Spleen (tissue), 11 donors: ENCODE data around the gene ZNF618. TPM values are rescaled to one million over a fixed set of nuclear protein-coding genes. Genes with fewer than 3 reads are reported as not detected.

Experiments used
- DNase-seq: peaks from one replicate; pipeline ENCODE4 v3.0.0-alpha.2; 2020
- H3K27ac ChIP-seq, 8 donors: fragments of 200-600 bp; sonication (generic) in 7 of 8; 1 replicate in 4 of 8; 2 replicates in 4 of 8; pipeline versions ENCODE4 v1.5.0 to v1.8.0; 2016 to 2021; ENCODE audit warnings: inconsistent platforms in 4 of 8, mild to moderate bottlenecking in 4 of 8, moderate library complexity in 1 of 8
- H3K27me3 ChIP-seq, 7 donors: fragments of 200-600 bp; sonication (generic) in 6 of 7; replicated peaks in 1 of 7; 1 replicate in 4 of 7; 2 replicates in 3 of 7; pipeline versions ENCODE4 v1.5.0 to v1.8.0; 2016 to 2021; ENCODE audit warnings: inconsistent platforms in 3 of 7, mild to moderate bottlenecking in 1 of 7
- H3K36me3 ChIP-seq, 6 donors: fragments of 200-600 bp; sonication (generic) in 5 of 6; 1 replicate in 4 of 6; 2 replicates in 2 of 6; pipeline versions ENCODE4 v1.5.0 to v1.8.0; 2016 to 2021; ENCODE audit warnings: inconsistent platforms in 2 of 6
- H3K4me1 ChIP-seq, 6 donors: fragments of 200-600 bp; sonication (generic) in 5 of 6; 1 replicate in 3 of 6; 2 replicates in 3 of 6; pipeline versions ENCODE4 v1.5.0 to v1.8.0; 2016 to 2021; ENCODE audit warnings: inconsistent platforms in 3 of 6
- H3K4me3 ChIP-seq, 8 donors: fragments of 200-600 bp; sonication (generic) in 7 of 8; 1 replicate in 4 of 8; 2 replicates in 4 of 8; pipeline versions ENCODE4 v1.5.0 to v1.8.0; 2016 to 2021; ENCODE audit warnings: inconsistent platforms in 4 of 8, mild to moderate bottlenecking in 4 of 8, moderate library complexity in 2 of 8
- H3K9me3 ChIP-seq, 8 donors: fragments of 200-600 bp; sonication (generic) in 7 of 8; 1 replicate in 4 of 8; 2 replicates in 4 of 8; pipeline versions ENCODE4 v1.5.0 to v1.8.0; 2016 to 2021; ENCODE audit warnings: inconsistent platforms in 4 of 8
- CTCF ChIP-seq, 11 experiments: fragments of 200-600 bp in 7 of 11; fragments of 450-650 bp in 4 of 11; sonication (generic) in 4 of 11; IDR thresholded peaks in 8 of 11; conservative IDR thresholded peaks in 3 of 11; 1 replicate in 7 of 11; 2 replicates in 4 of 11; pipeline versions ENCODE4 v1.4.0 to v1.8.0; 2016 to 2021; ENCODE audit warnings: antibody characterized with exemption in 11 of 11, inconsistent platforms in 4 of 11, mild to moderate bottlenecking in 1 of 11
- POLR2A ChIP-seq, 3 donors: fragments of 450-650 bp; IDR thresholded peaks; one replicate each; pipeline ENCODE4 v1.5.1; 2017; ENCODE audit warnings: antibody characterized with exemption in 3 of 3, mild to moderate bottlenecking in 1 of 3
- POLR2AphosphoS5 ChIP-seq, 3 donors: sonication (generic); formaldehyde crosslinking; IDR thresholded peaks; one replicate each; pipeline ENCODE4 v1.5.1; 2017; ENCODE audit warnings: antibody characterized with exemption in 3 of 3
- WGBS, 5 donors: extraction: QIAGEN DNeasy Blood & Tissue Kit in 3 of 5; methylation state at CpG; one replicate each; pipeline versions ENCODE4 v1.1.5 to v1.1.7; 2013 to 2018; 5-methylcytosine and 5-hydroxymethylcytosine counted together
- intact Hi-C: fragments of 100-400 bp; cut with DNase I; formaldehyde crosslinking; loops from one replicate; pipeline ENCODE4 v1.15.0; 2023; ENCODE audit warnings: low total_unique reads
- polyA plus RNA-seq, 3 donors: library from polyadenylated mRNA; stranded (reverse); fragments of 200-250 nt; gene quantifications; one replicate each; pipeline ENCODE4 v1.2.1, GENCODE V29; 2013
- total RNA-seq, 7 donors: library from RNA; depleted of rRNA in 3 of 7; stranded (reverse); fragments of >200 nt in 3 of 7; fragmentation: NEBNext Ultra II Directional in 4 of 7; extraction: Animal tissue kit (Norgen Biotek cat#: 25700) in 4 of 7; gene quantifications; one replicate each; pipeline versions ENCODE4 v1.1.0 to v1.2.1, GENCODE V29; 2016 to 2021
- donor health status: healthy with polysubstance abuse.
- donor health status: DM: no; HTN: no; CAD: no; lungs with moderate emphysema.
- donor health status: DM: no; HTN: no; CAD: no.
- donor health status: Bipolar disorder and iron deficiency.
- donor health status: healthy.
- donor health status: DM: no; HTN: no; CAD: no.
- donor health status: DM: yes; HTN: yes; CAD: no.

Gene ZNF618
- total and polyA plus RNA-seq, 10 donors = 0.58 to 14.8 (median 8.4) TPM

- intact Hi-C loops = no loop called here
- Histone ChIP-seq H3K36me3 (peaks cover 0 to 1% (median 0%) of the 10 kb centered on the region in 6 donors), H3K4me3 (no peak overlapping the region), H3K9me3 (peaks cover 0 to 10% (median 8%) of the 10 kb centered on the region in 8 donors), H3K27ac (no peak overlapping the region), H3K27me3 (no peaks in the 10 kb centered on the region), H3K4me1 (peaks cover 0 to 18% (median 5%) of the 10 kb centered on the region in 6 donors)
- no peak for DNase-seq
- WGBS, 5 donors = 58 to 76% (median 74%) methylated on average over 3 of the region's 3 CpGs
- TF ChIP-seq POLR2AphosphoS5 (IDR thresholded peaks at IDR 0.05) (no peak), CTCF (IDR thresholded peaks at IDR 0.05 in 8 of 11, conservative IDR thresholded peaks at IDR 0.05 in 3 of 11) (no peak), POLR2A (IDR thresholded peaks at IDR 0.05) (no peak)
These were observed 19.4 kb downstream of the ZNF618 start for GRCh38 chr9:113895526-113895925.

DNA sequence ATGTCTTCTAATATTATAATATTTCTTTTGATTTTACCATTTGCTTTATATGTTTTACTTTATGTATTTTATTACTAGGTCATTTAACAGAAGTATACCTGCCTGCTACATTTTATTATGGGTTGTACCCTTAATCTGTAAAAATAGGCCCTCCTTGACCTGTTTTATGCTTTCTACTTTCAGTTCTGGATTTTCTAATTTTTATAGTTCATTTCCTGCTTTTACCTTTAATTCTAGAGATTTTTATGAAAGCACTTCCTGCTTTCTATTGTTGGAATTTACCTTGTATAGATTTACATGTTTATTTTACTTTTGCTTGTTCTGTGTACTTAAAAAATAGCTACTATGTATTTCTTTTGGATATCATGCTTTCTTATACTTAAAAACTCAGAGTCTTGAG, 20.6 kb downstream of the ZNF618 start:
- H3K27ac ChIP-seq = no peak overlapping the region
- intact Hi-C loops = no loop called here
- TF ChIP-seq POLR2AphosphoS5 (IDR thresholded peaks at IDR 0.05) = no peak
- no peak for TF ChIP-seq CTCF (IDR thresholded peaks at IDR 0.05 in 8 of 11, conservative IDR thresholded peaks at IDR 0.05 in 3 of 11)
- no peak for TF ChIP-seq POLR2A (IDR thresholded peaks at IDR 0.05)
- peaks cover 0 to 18% (median 5%) of the 10 kb centered on the region in 6 donors for H3K4me1 ChIP-seq
- H3K36me3 ChIP-seq = no peaks in the 10 kb centered on the region
- H3K27me3 ChIP-seq = no peaks in the 10 kb centered on the region
- H3K4me3 ChIP-seq = no peak overlapping the region
- H3K9me3 ChIP-seq = no peaks in the 10 kb centered on the region
- no peak for DNase-seq

DNA sequence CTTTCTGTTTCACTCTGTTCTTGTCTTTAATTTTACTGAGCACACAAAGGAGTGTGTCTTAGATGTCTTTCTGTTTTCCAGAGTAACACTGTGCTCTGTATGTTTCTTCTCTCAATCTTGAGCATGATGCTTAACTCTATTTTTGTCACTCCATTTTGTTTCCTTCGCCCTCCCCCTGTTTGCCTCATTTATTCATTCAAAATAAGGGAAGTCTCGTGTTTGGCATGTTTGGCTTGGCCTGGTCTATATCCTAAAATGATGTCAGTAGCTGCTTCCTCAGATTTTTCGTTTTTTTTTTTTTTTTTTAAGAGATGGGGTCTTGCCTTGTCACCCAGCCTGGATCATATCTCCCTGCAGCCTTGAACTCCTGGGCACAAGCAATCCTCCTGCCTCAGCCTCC, 22.0 kb downstream of the ZNF618 start:
- peaks cover 0 to 7% (median 5%) of the 10 kb centered on the region in 8 donors for H3K9me3 ChIP-seq
- DNase-seq = no peak
- no peak overlapping the region for H3K4me3 ChIP-seq
- no peak overlapping the region for H3K27ac ChIP-seq
- H3K27me3 ChIP-seq = no peaks in the 10 kb centered on the region
- H3K36me3 ChIP-seq = no peaks in the 10 kb centered on the region
- H3K4me1 ChIP-seq = peaks cover 0 to 18% (median 5%) of the 10 kb centered on the region in 6 donors
- 54 to 79% (median 71%) methylated on average over 3 of the region's 3 CpGs for WGBS, 5 donors
- TF ChIP-seq CTCF (IDR thresholded peaks at IDR 0.05 in 8 of 11, conservative IDR thresholded peaks at IDR 0.05 in 3 of 11) (no peak), POLR2A (IDR thresholded peaks at IDR 0.05) (no peak), POLR2AphosphoS5 (IDR thresholded peaks at IDR 0.05) (no peak)
- intact Hi-C loops = no loop called here

- WGBS, 5 donors = 81 to 97% (median 96%) methylated on average over 4 of the region's 4 CpGs
- no peaks in the 10 kb centered on the region for H3K27me3 ChIP-seq
- DNase-seq = no peak
- H3K27ac ChIP-seq = no peak overlapping the region
- no peak overlapping the region for H3K4me3 ChIP-seq
- peaks cover 0 to 11% (median 10%) of the 10 kb centered on the region in 8 donors for H3K9me3 ChIP-seq
- H3K4me1 ChIP-seq = peaks cover 0 to 18% (median 5%) of the 10 kb centered on the region in 6 donors
- TF ChIP-seq POLR2AphosphoS5 (IDR thresholded peaks at IDR 0.05) (no peak), POLR2A (IDR thresholded peaks at IDR 0.05) (no peak), CTCF (IDR thresholded peaks at IDR 0.05 in 8 of 11, conservative IDR thresholded peaks at IDR 0.05 in 3 of 11) (no peak)
- intact Hi-C loops = no loop called here
- no peaks in the 10 kb centered on the region for H3K36me3 ChIP-seq
These were observed 22.5 kb downstream of the ZNF618 start for GRCh38 chr9:113898596-113898995.
